ENCODE results near the gene GALT.

- TF ChIP-seq CTCF (IDR thresholded peaks at IDR 0.05; ENCODE audit: low read depth, low read length) (no peak), POLR2A (IDR thresholded peaks at IDR 0.05; ENCODE audit: extremely low read depth, insufficient read length) (no peak), MAX (IDR thresholded peaks at IDR 0.05; ENCODE audit: low read depth, low read length) (no peak)
Observed at GRCh38 chr9:34651321-34651720, 4.8 kb downstream of the GALT start.
